ENCODE results near the gene RASSF8.

DNA sequence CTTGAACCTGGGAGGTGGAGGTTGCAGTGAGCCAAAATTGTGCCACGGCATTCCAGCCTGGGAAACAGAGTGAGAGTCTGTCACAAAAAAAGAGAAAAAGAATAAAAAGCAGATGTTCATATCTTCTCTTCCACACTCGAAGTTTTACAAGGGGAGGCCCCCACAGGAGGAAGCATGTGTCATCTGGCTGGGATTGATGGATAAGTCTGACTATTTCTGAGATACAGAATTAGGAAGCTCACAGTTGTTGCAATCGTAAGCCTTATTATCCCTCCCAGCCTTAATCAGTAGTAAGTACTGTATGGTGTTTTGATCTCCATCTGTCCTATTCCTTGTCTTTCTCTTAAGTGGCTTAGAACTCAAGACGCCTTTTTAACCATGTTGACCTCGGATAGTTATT is 31.9 kb upstream of the RASSF8 start:
- TF ChIP-seq POLR2A (IDR thresholded peaks at IDR 0.05; ENCODE audit: extremely low read depth, insufficient read length): no peak
- TF ChIP-seq, protein P1, sequence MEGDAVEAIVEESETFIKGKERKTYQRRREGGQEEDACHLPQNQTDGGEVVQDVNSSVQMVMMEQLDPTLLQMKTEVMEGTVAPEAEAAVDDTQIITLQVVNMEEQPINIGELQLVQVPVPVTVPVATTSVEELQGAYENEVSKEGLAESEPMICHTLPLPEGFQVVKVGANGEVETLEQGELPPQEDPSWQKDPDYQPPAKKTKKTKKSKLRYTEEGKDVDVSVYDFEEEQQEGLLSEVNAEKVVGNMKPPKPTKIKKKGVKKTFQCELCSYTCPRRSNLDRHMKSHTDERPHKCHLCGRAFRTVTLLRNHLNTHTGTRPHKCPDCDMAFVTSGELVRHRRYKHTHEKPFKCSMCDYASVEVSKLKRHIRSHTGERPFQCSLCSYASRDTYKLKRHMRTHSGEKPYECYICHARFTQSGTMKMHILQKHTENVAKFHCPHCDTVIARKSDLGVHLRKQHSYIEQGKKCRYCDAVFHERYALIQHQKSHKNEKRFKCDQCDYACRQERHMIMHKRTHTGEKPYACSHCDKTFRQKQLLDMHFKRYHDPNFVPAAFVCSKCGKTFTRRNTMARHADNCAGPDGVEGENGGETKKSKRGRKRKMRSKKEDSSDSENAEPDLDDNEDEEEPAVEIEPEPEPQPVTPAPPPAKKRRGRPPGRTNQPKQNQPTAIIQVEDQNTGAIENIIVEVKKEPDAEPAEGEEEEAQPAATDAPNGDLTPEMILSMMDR (IDR thresholded peaks at IDR 0.05; ENCODE audit: low read depth, low read length): no peak
- TF ChIP-seq, protein P2, sequence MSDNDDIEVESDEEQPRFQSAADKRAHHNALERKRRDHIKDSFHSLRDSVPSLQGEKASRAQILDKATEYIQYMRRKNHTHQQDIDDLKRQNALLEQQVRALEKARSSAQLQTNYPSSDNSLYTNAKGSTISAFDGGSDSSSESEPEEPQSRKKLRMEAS (IDR thresholded peaks at IDR 0.05; ENCODE audit: low read depth, low read length): peak; percentile 17; the same call in 1 of the 2 replicates
- no peak for TF ChIP-seq MYC (IDR thresholded peaks at IDR 0.05; ENCODE audit: low read depth, low read length)
